ENCODE measurements around the gene SRD5A2. TPM values are rescaled to one million over a fixed set of nuclear protein-coding genes. Genes with fewer than 3 reads are reported as not detected.

Gene SRD5A2
- total and polyA plus RNA-seq, 2 experiments from 2014 or later, result not detected

DNA sequence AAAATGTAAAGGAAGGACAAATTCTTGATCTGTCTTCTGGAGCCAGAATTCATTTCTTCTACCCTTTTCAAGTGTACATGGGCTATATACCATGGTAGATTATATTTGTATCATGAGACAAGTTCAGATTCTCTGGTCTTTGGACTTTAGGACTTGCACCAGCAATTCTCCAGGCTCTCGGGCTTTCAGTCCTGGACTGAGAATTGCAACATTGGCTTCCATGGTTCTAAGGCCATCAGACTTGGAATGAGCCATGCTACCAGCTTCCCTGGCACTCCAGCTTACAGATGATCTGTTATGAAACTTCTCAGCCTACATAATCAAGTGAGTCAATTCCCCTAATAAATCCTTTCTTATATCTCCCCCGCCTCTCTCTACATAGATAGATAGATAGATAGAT lies 33.3 kb downstream of the SRD5A2 start:
- H4K20me1 ChIP-seq (ENCODE audit: insufficient read depth), result no peaks in the 10 kb centered on the region
- H3K9me2 ChIP-seq (ENCODE audit: insufficient read depth), result no peaks in the 10 kb centered on the region
- WGBS, 2 experiments (ENCODE audit: low coverage in 1 of 2, low lambda C conversion rate in 2 of 2, missing lambda C conversion rate in 2 of 2), result 13 to 23% methylated on average over 2 of the region's 2 CpGs
- H3F3A ChIP-seq (ENCODE audit: insufficient read depth), result no peaks in the 10 kb centered on the region
- no peak overlapping the region for H3K4me2 ChIP-seq (ENCODE audit: unreplicated experiment)
- no peaks in the 10 kb centered on the region for H3K27me3 ChIP-seq (replicated peaks; ENCODE audit: insufficient read depth)
- no peaks in the 10 kb centered on the region for H3K4me1 ChIP-seq (ENCODE audit: insufficient read depth)
- no peak for TF ChIP-seq EZH2phosphoT487 (IDR thresholded peaks at IDR 0.05; ENCODE audit: insufficient read depth, low read depth)
- no peak for TF ChIP-seq EZH2 (IDR thresholded peaks at IDR 0.05; ENCODE audit: insufficient read depth, poor library complexity, severe bottlenecking)
- no peak overlapping the region for H3K27ac ChIP-seq
- no peaks in the 10 kb centered on the region for H3K36me3 ChIP-seq (ENCODE audit: low read depth)
- H2AFZ ChIP-seq, result no peak overlapping the region
- H3K9ac ChIP-seq, result no peak overlapping the region
- H3K9me3 ChIP-seq (ENCODE audit: low read depth), result peaks cover 2% of the 10 kb centered on the region
- in situ Hi-C loops (cut with MboI), result no loop called here
- H3K79me2 ChIP-seq (ENCODE audit: insufficient read depth), result no peaks in the 10 kb centered on the region
- DNase-seq, result no peak
- no peak overlapping the region for H3K4me3 ChIP-seq

DNA sequence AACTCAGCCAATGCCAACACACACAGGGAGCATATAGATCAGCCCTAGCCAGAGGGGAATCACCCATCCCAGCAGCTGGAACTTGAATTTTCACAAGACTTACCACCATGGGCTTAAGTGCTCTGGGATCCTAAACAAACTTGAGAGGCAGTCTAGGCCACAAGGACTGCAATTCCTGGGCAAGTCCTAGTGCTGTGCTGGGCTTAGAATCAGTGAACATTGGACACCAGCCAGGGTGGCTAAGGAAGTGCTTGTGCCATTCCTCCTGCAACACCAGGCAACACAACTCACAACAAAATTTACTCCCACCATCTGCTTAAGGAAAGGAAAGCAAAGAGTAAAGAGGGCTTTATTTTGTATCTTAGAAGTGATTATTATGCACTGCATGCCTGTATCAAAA lies 38.9 kb downstream of the SRD5A2 start:
- Histone ChIP-seq H3F3A (ENCODE audit: insufficient read depth) (no peaks in the 10 kb centered on the region), H3K9me2 (ENCODE audit: insufficient read depth) (no peaks in the 10 kb centered on the region), H3K27me3 (replicated peaks; ENCODE audit: insufficient read depth) (no peaks in the 10 kb centered on the region), H3K36me3 (ENCODE audit: low read depth) (no peaks in the 10 kb centered on the region), H3K9ac (no peak overlapping the region), H3K4me1 (ENCODE audit: insufficient read depth) (no peaks in the 10 kb centered on the region), H2AFZ (no peak overlapping the region), H3K79me2 (ENCODE audit: insufficient read depth) (no peaks in the 10 kb centered on the region), H3K9me3 (ENCODE audit: low read depth) (peaks cover 3% of the 10 kb centered on the region), H4K20me1 (ENCODE audit: insufficient read depth) (no peaks in the 10 kb centered on the region), H3K4me3 (no peak overlapping the region), H3K27ac (no peak overlapping the region), H3K4me2 (ENCODE audit: unreplicated experiment) (no peak overlapping the region)
- in situ Hi-C loops (cut with MboI), result no loop called here
- DNase-seq, result no peak
- no peak for TF ChIP-seq EZH2phosphoT487 (IDR thresholded peaks at IDR 0.05; ENCODE audit: insufficient read depth, low read depth)
- no peak for TF ChIP-seq EZH2 (IDR thresholded peaks at IDR 0.05; ENCODE audit: insufficient read depth, poor library complexity, severe bottlenecking)

DNA sequence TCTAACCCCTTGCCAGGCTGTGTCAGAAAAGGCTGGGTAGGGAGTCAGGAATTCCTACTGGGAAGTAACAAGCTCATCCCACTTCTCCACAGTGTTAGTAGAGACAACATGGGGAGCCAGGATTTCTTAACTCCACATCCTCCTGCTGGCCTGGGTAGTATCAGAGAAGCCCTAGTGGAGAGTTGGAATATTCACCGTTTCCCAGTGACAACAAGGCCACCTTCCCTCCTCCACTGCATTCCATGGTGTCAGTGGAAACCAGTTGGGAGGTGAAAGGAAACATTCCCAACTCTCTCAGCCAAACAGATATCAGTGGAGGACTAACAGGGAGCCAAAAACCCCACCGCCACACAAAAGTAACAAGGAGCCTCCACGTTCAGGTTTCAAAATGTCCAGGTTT lies 41.2 kb downstream of the SRD5A2 start:
- no peaks in the 10 kb centered on the region; the same call in 1 of the 2 replicates for H3K27me3 ChIP-seq (replicated peaks; ENCODE audit: insufficient read depth)
- H4K20me1 ChIP-seq (ENCODE audit: insufficient read depth), result no peaks in the 10 kb centered on the region
- no peaks in the 10 kb centered on the region for H3K36me3 ChIP-seq (ENCODE audit: low read depth)
- H3K9ac ChIP-seq, result no peak overlapping the region
- no peaks in the 10 kb centered on the region for H3F3A ChIP-seq (ENCODE audit: insufficient read depth)
- H3K9me3 ChIP-seq (ENCODE audit: low read depth), result peaks cover 3% of the 10 kb centered on the region
- no peak overlapping the region for H3K27ac ChIP-seq
- no peak for TF ChIP-seq EZH2 (IDR thresholded peaks at IDR 0.05; ENCODE audit: insufficient read depth, poor library complexity, severe bottlenecking)
- TF ChIP-seq EZH2phosphoT487 (IDR thresholded peaks at IDR 0.05; ENCODE audit: insufficient read depth, low read depth), result no peak
- H3K79me2 ChIP-seq (ENCODE audit: insufficient read depth), result no peaks in the 10 kb centered on the region
- in situ Hi-C loops (cut with MboI), result no loop called here
- no peak overlapping the region for H3K4me3 ChIP-seq
- no peaks in the 10 kb centered on the region for H3K4me1 ChIP-seq (ENCODE audit: insufficient read depth)
- no peak overlapping the region for H3K4me2 ChIP-seq (ENCODE audit: unreplicated experiment)
- 40 to 41% methylated on average over 3 of the region's 3 CpGs for WGBS, 2 experiments (ENCODE audit: low coverage in 1 of 2, low lambda C conversion rate in 2 of 2, missing lambda C conversion rate in 2 of 2)
- no peak for DNase-seq
- no peak overlapping the region for H2AFZ ChIP-seq
- H3K9me2 ChIP-seq (ENCODE audit: insufficient read depth), result no peaks in the 10 kb centered on the region

DNA sequence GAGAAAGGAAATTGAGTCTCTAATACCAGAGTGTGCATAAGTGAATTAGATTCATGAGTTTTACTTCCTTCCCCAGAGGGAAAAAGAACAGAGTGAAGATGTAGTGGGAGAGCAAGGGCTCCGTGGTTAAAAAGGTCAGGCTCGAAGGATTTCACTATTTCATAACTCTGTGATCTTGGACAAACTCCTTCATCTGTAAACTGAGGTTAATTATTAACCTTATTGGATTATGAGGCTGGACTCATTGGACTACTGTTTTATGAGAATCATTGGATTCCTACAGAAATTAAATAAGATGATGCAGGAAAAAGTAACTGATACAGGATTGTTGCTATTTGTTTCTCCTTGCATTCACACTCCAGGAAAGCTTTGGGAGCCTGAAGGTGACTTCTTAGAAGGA lies 45.0 kb downstream of the SRD5A2 start:
- Histone ChIP-seq H3K9me2 (ENCODE audit: insufficient read depth) (no peaks in the 10 kb centered on the region), H3K4me3 (no peak overlapping the region), H3K9ac (no peak overlapping the region), H3K27ac (no peak overlapping the region), H2AFZ (no peak overlapping the region), H3K9me3 (ENCODE audit: low read depth) (no peaks in the 10 kb centered on the region), H3K4me2 (ENCODE audit: unreplicated experiment) (no peak overlapping the region), H3K79me2 (ENCODE audit: insufficient read depth) (no peaks in the 10 kb centered on the region), H3F3A (ENCODE audit: insufficient read depth) (no peaks in the 10 kb centered on the region), H4K20me1 (ENCODE audit: insufficient read depth) (no peaks in the 10 kb centered on the region), H3K36me3 (ENCODE audit: low read depth) (no peaks in the 10 kb centered on the region), H3K27me3 (replicated peaks; ENCODE audit: insufficient read depth) (no peaks in the 10 kb centered on the region; the same call in 1 of the 2 replicates), H3K4me1 (ENCODE audit: insufficient read depth) (no peaks in the 10 kb centered on the region)
- in situ Hi-C loops (cut with MboI), result no loop called here
- 58 to 62% methylated on average over 2 of the region's 2 CpGs for WGBS, 2 experiments (ENCODE audit: low coverage in 1 of 2, low lambda C conversion rate in 2 of 2, missing lambda C conversion rate in 2 of 2)
- no peak for TF ChIP-seq EZH2phosphoT487 (IDR thresholded peaks at IDR 0.05; ENCODE audit: insufficient read depth, low read depth)
- TF ChIP-seq EZH2 (IDR thresholded peaks at IDR 0.05; ENCODE audit: insufficient read depth, poor library complexity, severe bottlenecking), result no peak
- no peak for DNase-seq

DNA sequence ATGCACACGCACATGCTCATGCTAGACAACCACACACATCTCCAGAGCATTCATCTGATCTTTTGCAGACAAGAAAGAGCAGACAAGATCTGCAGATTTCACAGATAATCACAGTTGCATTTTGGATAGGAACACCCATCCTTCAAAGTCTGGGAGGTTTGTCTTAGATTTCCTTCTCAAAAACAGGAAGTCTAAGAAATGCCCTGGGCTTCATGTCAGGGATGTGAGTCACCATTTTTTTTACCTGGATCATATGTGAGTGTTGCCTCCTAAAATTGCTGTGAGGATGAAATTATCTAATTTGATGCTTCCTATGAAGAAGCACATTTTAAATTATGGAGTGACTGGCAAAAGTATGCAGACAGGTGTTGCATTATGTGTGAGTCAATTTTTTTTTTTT lies 46.1 kb downstream of the SRD5A2 start:
- no peak overlapping the region for H3K4me2 ChIP-seq (ENCODE audit: unreplicated experiment)
- H3K9me3 ChIP-seq (ENCODE audit: low read depth), result no peaks in the 10 kb centered on the region
- no peaks in the 10 kb centered on the region for H3K36me3 ChIP-seq (ENCODE audit: low read depth)
- in situ Hi-C loops (cut with MboI), result no loop called here
- 49 to 52% methylated on average over 1 of the region's 1 CpG for WGBS, 2 experiments (ENCODE audit: low coverage in 1 of 2, low lambda C conversion rate in 2 of 2, missing lambda C conversion rate in 2 of 2)
- TF ChIP-seq EZH2phosphoT487 (IDR thresholded peaks at IDR 0.05; ENCODE audit: insufficient read depth, low read depth), result no peak
- TF ChIP-seq EZH2 (IDR thresholded peaks at IDR 0.05; ENCODE audit: insufficient read depth, poor library complexity, severe bottlenecking), result no peak
- DNase-seq, result no peak
- no peak overlapping the region for H3K9ac ChIP-seq
- peaks cover 3% of the 10 kb centered on the region; the same call in 1 of the 2 replicates for H3K27me3 ChIP-seq (replicated peaks; ENCODE audit: insufficient read depth)
- no peak overlapping the region for H3K4me3 ChIP-seq
- H3K27ac ChIP-seq, result no peak overlapping the region
- no peaks in the 10 kb centered on the region for H3F3A ChIP-seq (ENCODE audit: insufficient read depth)
- no peak overlapping the region for H2AFZ ChIP-seq
- no peaks in the 10 kb centered on the region for H3K79me2 ChIP-seq (ENCODE audit: insufficient read depth)
- no peaks in the 10 kb centered on the region for H4K20me1 ChIP-seq (ENCODE audit: insufficient read depth)
- no peaks in the 10 kb centered on the region for H3K9me2 ChIP-seq (ENCODE audit: insufficient read depth)
- H3K4me1 ChIP-seq (ENCODE audit: insufficient read depth), result no peaks in the 10 kb centered on the region
